ENCODE measurements around the gene SNCB. TPM values are rescaled to one million over a fixed set of nuclear protein-coding genes. Genes with fewer than 3 reads are reported as not detected.

Gene SNCB
- under 1 TPM; 0.19 to 0.77 (median 0.45) TPM for polyA plus RNA-seq (ENCODE audit: insufficient read depth in 1 of 5, insufficient read length in 5 of 5, low replicate concordance in 1 of 5)
- long read RNA-seq, donor 1 = 0 reads
- long read RNA-seq, donor 2 = 0 reads
- long read RNA-seq, donor 3 = 0 reads
- long read RNA-seq, donor 4, partial matches to known transcripts = 0 of 1 reads
- long read RNA-seq, donor 4, other reads (novel, unspliced or antisense) = 0 of 1 reads
- long read RNA-seq, donor 5 = 0 reads
- long read RNA-seq, donor 6 = 0 reads
- long read RNA-seq, donor 7 = 0 reads
- long read RNA-seq, donor 8 = 0 reads

- DNase-seq = no peak
Measured at GRCh38 chr5:176629853-176630680, at the start of gene SNCB, which contains the start of gene EIF4E1B. SNCB (minus strand) TSS chr5:176630534; CDS start chr5:176629654, 880 bp downstream. EIF4E1B (plus strand) TSS chr5:176630675; CDS start chr5:176642788, 12,113 bp downstream.

GRCh38 chr5:176679365-176680225, 49.3 kb upstream of the SNCB start:
- DNase-seq = no peak

- DNase-seq = no peak
Measured at GRCh38 chr5:176678584-176678983, 48.2 kb upstream of the SNCB start.

- DNase-seq = no peak
Measured at GRCh38 chr5:176677209-176677939, 47.0 kb upstream of the SNCB start.

- no peak for DNase-seq
Measured at GRCh38 chr5:176676361-176676824, 46.1 kb upstream of the SNCB start.

- DNase-seq = no peak
Measured at GRCh38 chr5:176675676-176676360, 45.5 kb upstream of the SNCB start.

GRCh38 chr5:176674799-176675198, 44.5 kb upstream of the SNCB start:
- DNase-seq = no peak

- DNase-seq = no peak
Measured at GRCh38 chr5:176673651-176674583, 43.6 kb upstream of the SNCB start.

- DNase-seq = no peak
Measured at GRCh38 chr5:176671890-176672747, 41.8 kb upstream of the SNCB start.

GRCh38 chr5:176671399-176671798, 41.1 kb upstream of the SNCB start:
- no peak for DNase-seq

- DNase-seq = no peak
Measured at GRCh38 chr5:176670449-176670848, 40.1 kb upstream of the SNCB start.

GRCh38 chr5:176667637-176668036, 37.3 kb upstream of the SNCB start:
- DNase-seq = no peak

- no peak for DNase-seq
Measured at GRCh38 chr5:176665517-176665916, 35.2 kb upstream of the SNCB start.

- DNase-seq = no peak
Measured at GRCh38 chr5:176664886-176665285, 34.6 kb upstream of the SNCB start.

- DNase-seq = no peak
Measured at GRCh38 chr5:176664479-176664878, 34.1 kb upstream of the SNCB start.

- DNase-seq = no peak
Measured at GRCh38 chr5:176663566-176663965, 33.2 kb upstream of the SNCB start.

- DNase-seq = no peak
Measured at GRCh38 chr5:176662371-176663333, 32.3 kb upstream of the SNCB start.
